HL-60 (cell line): Measurements from ENCODE around the gene SMCO2.

ENCODE experiments used
- POLR2AphosphoS5 ChIP-seq: IDR thresholded peaks from 2 replicates; pipeline ENCODE4 v1.6.1; 2012; ENCODE audit warnings: low read depth
- TF ChIP-seq, protein P1 (sequence below): IDR thresholded peaks from one replicate; pipeline ENCODE4 v1.5.1; 2011; ENCODE audit warnings: low read length, control low read depth, inconsistent platforms; ENCODE audit not compliant: insufficient read depth
- TF ChIP-seq, protein P2 (sequence below): IDR thresholded peaks from 2 replicates; pipeline ENCODE4 v1.6.1; 2012; ENCODE audit warnings: low read depth; ENCODE audit not compliant: insufficient replicate concordance

DNA sequence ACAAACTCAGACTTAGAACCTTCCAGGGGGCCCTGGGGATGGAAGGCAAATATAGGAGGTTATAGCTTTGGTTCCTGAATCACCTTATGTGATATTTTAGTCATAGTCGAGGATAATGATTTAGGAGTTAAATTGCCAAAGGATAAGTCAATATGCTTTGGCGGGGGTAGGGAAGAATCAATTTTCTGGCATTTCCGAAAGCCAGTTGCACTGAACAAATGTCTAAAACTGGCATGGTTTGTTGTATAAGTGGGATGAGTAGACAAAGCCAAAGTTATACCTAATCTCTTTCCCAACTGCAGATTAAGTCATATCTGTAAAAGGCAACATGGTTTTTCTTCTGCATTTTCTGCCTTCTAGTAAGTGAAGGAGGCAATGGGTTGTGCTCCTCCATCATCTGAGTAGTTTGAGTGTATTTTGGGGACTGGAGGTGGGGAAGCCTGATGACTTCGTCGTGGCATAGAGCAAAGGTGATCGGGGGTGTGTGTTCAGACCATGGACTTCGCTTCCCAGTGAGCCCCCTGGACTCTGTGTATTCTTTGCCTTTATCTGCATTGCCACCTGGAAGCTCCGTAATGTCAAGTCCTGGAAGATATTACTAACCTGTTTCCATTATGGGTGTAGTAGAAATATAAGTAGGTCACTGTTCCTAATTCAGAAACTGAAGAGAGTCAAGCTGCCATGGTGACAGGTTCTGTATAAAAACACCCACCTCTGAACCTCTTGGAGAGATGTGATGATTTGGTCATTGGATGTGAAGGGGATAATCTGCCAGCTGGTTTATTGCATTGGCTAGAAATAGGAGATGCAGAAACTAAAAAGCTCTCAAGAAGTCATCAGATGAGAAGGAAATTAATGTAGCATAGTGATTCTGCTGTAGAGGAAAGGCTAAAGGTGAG, 102.0 kb downstream of the SMCO2 start:
- TF ChIP-seq, protein P1, sequence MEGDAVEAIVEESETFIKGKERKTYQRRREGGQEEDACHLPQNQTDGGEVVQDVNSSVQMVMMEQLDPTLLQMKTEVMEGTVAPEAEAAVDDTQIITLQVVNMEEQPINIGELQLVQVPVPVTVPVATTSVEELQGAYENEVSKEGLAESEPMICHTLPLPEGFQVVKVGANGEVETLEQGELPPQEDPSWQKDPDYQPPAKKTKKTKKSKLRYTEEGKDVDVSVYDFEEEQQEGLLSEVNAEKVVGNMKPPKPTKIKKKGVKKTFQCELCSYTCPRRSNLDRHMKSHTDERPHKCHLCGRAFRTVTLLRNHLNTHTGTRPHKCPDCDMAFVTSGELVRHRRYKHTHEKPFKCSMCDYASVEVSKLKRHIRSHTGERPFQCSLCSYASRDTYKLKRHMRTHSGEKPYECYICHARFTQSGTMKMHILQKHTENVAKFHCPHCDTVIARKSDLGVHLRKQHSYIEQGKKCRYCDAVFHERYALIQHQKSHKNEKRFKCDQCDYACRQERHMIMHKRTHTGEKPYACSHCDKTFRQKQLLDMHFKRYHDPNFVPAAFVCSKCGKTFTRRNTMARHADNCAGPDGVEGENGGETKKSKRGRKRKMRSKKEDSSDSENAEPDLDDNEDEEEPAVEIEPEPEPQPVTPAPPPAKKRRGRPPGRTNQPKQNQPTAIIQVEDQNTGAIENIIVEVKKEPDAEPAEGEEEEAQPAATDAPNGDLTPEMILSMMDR, result no peak
- TF ChIP-seq, protein P2, sequence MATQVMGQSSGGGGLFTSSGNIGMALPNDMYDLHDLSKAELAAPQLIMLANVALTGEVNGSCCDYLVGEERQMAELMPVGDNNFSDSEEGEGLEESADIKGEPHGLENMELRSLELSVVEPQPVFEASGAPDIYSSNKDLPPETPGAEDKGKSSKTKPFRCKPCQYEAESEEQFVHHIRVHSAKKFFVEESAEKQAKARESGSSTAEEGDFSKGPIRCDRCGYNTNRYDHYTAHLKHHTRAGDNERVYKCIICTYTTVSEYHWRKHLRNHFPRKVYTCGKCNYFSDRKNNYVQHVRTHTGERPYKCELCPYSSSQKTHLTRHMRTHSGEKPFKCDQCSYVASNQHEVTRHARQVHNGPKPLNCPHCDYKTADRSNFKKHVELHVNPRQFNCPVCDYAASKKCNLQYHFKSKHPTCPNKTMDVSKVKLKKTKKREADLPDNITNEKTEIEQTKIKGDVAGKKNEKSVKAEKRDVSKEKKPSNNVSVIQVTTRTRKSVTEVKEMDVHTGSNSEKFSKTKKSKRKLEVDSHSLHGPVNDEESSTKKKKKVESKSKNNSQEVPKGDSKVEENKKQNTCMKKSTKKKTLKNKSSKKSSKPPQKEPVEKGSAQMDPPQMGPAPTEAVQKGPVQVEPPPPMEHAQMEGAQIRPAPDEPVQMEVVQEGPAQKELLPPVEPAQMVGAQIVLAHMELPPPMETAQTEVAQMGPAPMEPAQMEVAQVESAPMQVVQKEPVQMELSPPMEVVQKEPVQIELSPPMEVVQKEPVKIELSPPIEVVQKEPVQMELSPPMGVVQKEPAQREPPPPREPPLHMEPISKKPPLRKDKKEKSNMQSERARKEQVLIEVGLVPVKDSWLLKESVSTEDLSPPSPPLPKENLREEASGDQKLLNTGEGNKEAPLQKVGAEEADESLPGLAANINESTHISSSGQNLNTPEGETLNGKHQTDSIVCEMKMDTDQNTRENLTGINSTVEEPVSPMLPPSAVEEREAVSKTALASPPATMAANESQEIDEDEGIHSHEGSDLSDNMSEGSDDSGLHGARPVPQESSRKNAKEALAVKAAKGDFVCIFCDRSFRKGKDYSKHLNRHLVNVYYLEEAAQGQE, result no peak
- no peak for TF ChIP-seq POLR2AphosphoS5
